ENCODE data around the gene SPATA21. TPM values are rescaled to one million over a fixed set of nuclear protein-coding genes. Genes with fewer than 3 reads are reported as not detected.
A peak's percentile ranks its signal among the peaks of the same experiment; 100 is the strongest.

Gene SPATA21
- total and polyA plus RNA-seq, 7 experiments from 2014 or later: not detected

- POLR2A ChIA-PET: interaction anchor here (1.3 kb wide), 2 partner anchors 10 to 23 kb away, joined by 3 read pairs; no protein-coding TSS in a partner anchor
These were observed 51.4 kb downstream of the SPATA21 start for GRCh38 chr1:16385659-16386453.

GRCh38 chr1:16383888-16384287 lies 53.3 kb downstream of the SPATA21 start:
- ChIA-PET POLR2A (no interaction called here), CTCF (no interaction called here)
- peaks cover 53 to 82% (median 68%) of the 10 kb centered on the region in 7 donors for H3K4me1 Mint-ChIP-seq
- H3K9me3 Mint-ChIP-seq: no peaks in the 10 kb centered on the region
- Histone ChIP-seq H3K9me3 (ENCODE audit: control insufficient read depth in 2 of 3, low read length in 3 of 3) (no peaks in the 10 kb centered on the region), H3K4me3 (ENCODE audit: low read length) (no peak overlapping the region), H3K27me3 (ENCODE audit: control insufficient read depth in 2 of 2, insufficient read depth in 2 of 2, low read length in 2 of 2) (no peaks in the 10 kb centered on the region), H3K36me3 (ENCODE audit: control insufficient read depth in 2 of 3, insufficient read depth in 3 of 3, low read length in 3 of 3) (no peaks in the 10 kb centered on the region), H3K4me1 (ENCODE audit: control insufficient read depth in 2 of 2, insufficient read depth in 2 of 2, low read length in 2 of 2) (peaks cover 22 to 34% of the 10 kb centered on the region in 2 donors), H3K27ac (ENCODE audit: low read depth, low read length) (peak overlapping the region; percentile 55)
- DNase-seq (no peak), ATAC-seq (no peak)
- H3K4me3 Mint-ChIP-seq: peak overlapping the region in 7 of 10 donors; percentile 6 to 76 (median 49)
- intact Hi-C loops (cut with micrococcal nuclease): no loop called here
- peak overlapping the region in 7 of 9 donors; percentile 53 to 88 (median 66) for H3K27ac Mint-ChIP-seq
- no peaks in the 10 kb centered on the region for H3K27me3 Mint-ChIP-seq
- peaks cover 0 to 12% (median 8%) of the 10 kb centered on the region in 5 donors for H3K36me3 Mint-ChIP-seq

More at GRCh38 chr1:16385659-16386453, 51.4 kb downstream of the SPATA21 start:
- Mint-ChIP-seq H3K27me3 (no peaks in the 10 kb centered on the region), H3K4me1 (peaks cover 57 to 83% (median 68%) of the 10 kb centered on the region in 7 donors), H3K36me3 (peaks cover 0 to 16% (median 8%) of the 10 kb centered on the region in 5 donors), H3K4me3 (peak overlapping the region; percentile 63 to 84 (median 76)), H3K9me3 (no peaks in the 10 kb centered on the region), H3K27ac (peak overlapping the region; percentile 20 to 91 (median 65))
- CTCF ChIA-PET: no interaction called here
- Histone ChIP-seq H3K27me3 (ENCODE audit: control insufficient read depth in 2 of 2, insufficient read depth in 2 of 2, low read length in 2 of 2) (no peaks in the 10 kb centered on the region), H3K4me3 (ENCODE audit: low read length) (no peak overlapping the region), H3K27ac (ENCODE audit: low read depth, low read length) (peak overlapping the region; percentile 54), H3K36me3 (ENCODE audit: control insufficient read depth in 2 of 3, insufficient read depth in 3 of 3, low read length in 3 of 3) (no peaks in the 10 kb centered on the region), H3K4me1 (ENCODE audit: control insufficient read depth in 2 of 2, insufficient read depth in 2 of 2, low read length in 2 of 2) (peaks cover 22 to 44% of the 10 kb centered on the region in 2 donors), H3K9me3 (ENCODE audit: control insufficient read depth in 2 of 3, low read length in 3 of 3) (no peaks in the 10 kb centered on the region)
- no peak for DNase-seq
- intact Hi-C loops (cut with micrococcal nuclease): loop anchor here in 1 of 2 donors (5.0 kb wide), 2 partner anchors 36 to 56 kb away; partner anchors contain the start of gene NECAP2
- ATAC-seq: no peak

- Histone ChIP-seq H3K27ac (ENCODE audit: low read depth, low read length) (no peak overlapping the region), H3K36me3 (ENCODE audit: control insufficient read depth in 2 of 3, insufficient read depth in 3 of 3, low read length in 3 of 3) (no peaks in the 10 kb centered on the region), H3K4me1 (ENCODE audit: control insufficient read depth in 2 of 2, insufficient read depth in 2 of 2, low read length in 2 of 2) (peaks cover 15% of the 10 kb centered on the region in 2 donors), H3K27me3 (ENCODE audit: control insufficient read depth in 2 of 2, insufficient read depth in 2 of 2, low read length in 2 of 2) (no peaks in the 10 kb centered on the region), H3K4me3 (ENCODE audit: low read length) (no peak overlapping the region), H3K9me3 (ENCODE audit: control insufficient read depth in 2 of 3, low read length in 3 of 3) (no peaks in the 10 kb centered on the region)
- H3K36me3 Mint-ChIP-seq: peaks cover 0 to 12% (median 8%) of the 10 kb centered on the region in 5 donors
- peak overlapping the region in 1 of 9 donors; percentile 67 for H3K27ac Mint-ChIP-seq
- H3K9me3 Mint-ChIP-seq: no peaks in the 10 kb centered on the region
- DNase-seq (no peak), ATAC-seq (no peak)
- CTCF ChIA-PET: no interaction called here
- POLR2A ChIA-PET: interaction anchor here (0.6 to 2.0 kb wide), 3 partner anchors 9 to 56 kb away, joined by 4 to 8 read pairs (median 7); partner anchors contain the start of gene SZRD1
- intact Hi-C loops (cut with micrococcal nuclease): no loop called here
- peaks cover 47 to 84% (median 63%) of the 10 kb centered on the region in 7 donors for H3K4me1 Mint-ChIP-seq
- H3K4me3 Mint-ChIP-seq: no peak overlapping the region
- no peaks in the 10 kb centered on the region for H3K27me3 Mint-ChIP-seq
These were observed 56.4 kb downstream of the SPATA21 start for GRCh38 chr1:16380868-16381267.

GRCh38 chr1:16378443-16378842 lies 58.8 kb downstream of the SPATA21 start:
- Mint-ChIP-seq H3K27ac (no peak overlapping the region), H3K9me3 (no peaks in the 10 kb centered on the region), H3K36me3 (peaks cover 0 to 17% (median 8%) of the 10 kb centered on the region in 5 donors), H3K4me3 (no peak overlapping the region), H3K4me1 (peaks cover 44 to 86% (median 64%) of the 10 kb centered on the region in 7 donors), H3K27me3 (no peaks in the 10 kb centered on the region)
- H3K27ac ChIP-seq (ENCODE audit: low read depth, low read length): no peak overlapping the region
- peaks cover 14 to 17% of the 10 kb centered on the region in 2 donors for H3K4me1 ChIP-seq (ENCODE audit: control insufficient read depth in 2 of 2, insufficient read depth in 2 of 2, low read length in 2 of 2)
- H3K9me3 ChIP-seq (ENCODE audit: control insufficient read depth in 2 of 3, low read length in 3 of 3): no peaks in the 10 kb centered on the region
- POLR2A ChIA-PET: interaction anchor here (0.6 kb wide), 1 partner anchor 1151 kb away, joined by 3 read pairs; no protein-coding TSS in a partner anchor
- no peak for DNase-seq
- CTCF ChIA-PET: no interaction called here
- intact Hi-C loops (cut with micrococcal nuclease): no loop called here
- no peaks in the 10 kb centered on the region for H3K27me3 ChIP-seq (ENCODE audit: control insufficient read depth in 2 of 2, insufficient read depth in 2 of 2, low read length in 2 of 2)
- H3K36me3 ChIP-seq (ENCODE audit: control insufficient read depth in 2 of 3, insufficient read depth in 3 of 3, low read length in 3 of 3): peaks cover 0 to 6% (median 0%) of the 10 kb centered on the region in 3 experiments
- no peak for ATAC-seq
- H3K4me3 ChIP-seq (ENCODE audit: low read length): no peak overlapping the region

GRCh38 chr1:16376971-16377370 lies 60.3 kb downstream of the SPATA21 start:
- Histone ChIP-seq H3K4me3 (ENCODE audit: low read length) (no peak overlapping the region), H3K9me3 (ENCODE audit: control insufficient read depth in 2 of 3, low read length in 3 of 3) (no peaks in the 10 kb centered on the region), H3K27me3 (ENCODE audit: control insufficient read depth in 2 of 2, insufficient read depth in 2 of 2, low read length in 2 of 2) (no peaks in the 10 kb centered on the region), H3K27ac (ENCODE audit: low read depth, low read length) (no peak overlapping the region), H3K4me1 (ENCODE audit: control insufficient read depth in 2 of 2, insufficient read depth in 2 of 2, low read length in 2 of 2) (peaks cover 20 to 21% of the 10 kb centered on the region in 2 donors), H3K36me3 (ENCODE audit: control insufficient read depth in 2 of 3, insufficient read depth in 3 of 3, low read length in 3 of 3) (peaks cover 0 to 6% (median 5%) of the 10 kb centered on the region in 3 experiments)
- H3K4me3 Mint-ChIP-seq: peak overlapping the region in 5 of 10 donors; percentile 19 to 52 (median 44)
- peaks cover 4 to 18% (median 11%) of the 10 kb centered on the region in 5 donors for H3K36me3 Mint-ChIP-seq
- ChIA-PET CTCF (interaction anchor here (0.9 kb wide), 1 partner anchor 13 kb away, joined by 4 read pairs; no protein-coding TSS in a partner anchor), POLR2A (interaction anchor here (0.7 to 0.9 kb wide), 2 partner anchors 22 to 25 kb away, joined by 3 to 5 read pairs; partner anchors contain the start of gene FBXO42)
- DNase-seq (no peak), ATAC-seq (no peak)
- intact Hi-C loops (cut with micrococcal nuclease): no loop called here
- peaks cover 49 to 86% (median 71%) of the 10 kb centered on the region in 7 donors for H3K4me1 Mint-ChIP-seq
- no peaks in the 10 kb centered on the region for H3K27me3 Mint-ChIP-seq
- no peaks in the 10 kb centered on the region for H3K9me3 Mint-ChIP-seq
- H3K27ac Mint-ChIP-seq: peak overlapping the region in 5 of 9 donors; percentile 54 to 69 (median 58)

- Mint-ChIP-seq H3K36me3 (peaks cover 4 to 17% (median 11%) of the 10 kb centered on the region in 5 donors), H3K9me3 (no peaks in the 10 kb centered on the region), H3K4me1 (peaks cover 59 to 88% (median 72%) of the 10 kb centered on the region in 7 donors), H3K27ac (peak overlapping the region in 5 of 9 donors; percentile 34 to 78 (median 55)), H3K4me3 (peak overlapping the region in 8 of 10 donors; percentile 23 to 64 (median 36)), H3K27me3 (no peaks in the 10 kb centered on the region)
- Histone ChIP-seq H3K27ac (ENCODE audit: low read depth, low read length) (peak overlapping the region; percentile 4), H3K36me3 (ENCODE audit: control insufficient read depth in 2 of 3, insufficient read depth in 3 of 3, low read length in 3 of 3) (peaks cover 0 to 6% (median 5%) of the 10 kb centered on the region in 3 experiments), H3K9me3 (ENCODE audit: control insufficient read depth in 2 of 3, low read length in 3 of 3) (no peaks in the 10 kb centered on the region), H3K4me1 (ENCODE audit: control insufficient read depth in 2 of 2, insufficient read depth in 2 of 2, low read length in 2 of 2) (peaks cover 24 to 26% of the 10 kb centered on the region in 2 donors), H3K27me3 (ENCODE audit: control insufficient read depth in 2 of 2, insufficient read depth in 2 of 2, low read length in 2 of 2) (no peaks in the 10 kb centered on the region), H3K4me3 (ENCODE audit: low read length) (no peak overlapping the region)
- ATAC-seq (no peak), DNase-seq (no peak)
- CTCF ChIA-PET: interaction anchor here (0.9 kb wide), 1 partner anchor 12 kb away, joined by 4 read pairs; no protein-coding TSS in a partner anchor
- intact Hi-C loops (cut with micrococcal nuclease): no loop called here
- POLR2A ChIA-PET: interaction anchor here (0.6 to 1.3 kb wide), 5 partner anchors 9 to 53 kb away, joined by 3 to 4 read pairs (median 3); partner anchors contain the start of genes FBXO42 and SZRD1
These were observed 61.5 kb downstream of the SPATA21 start for GRCh38 chr1:16375521-16376340.

Measured in naive thymus-derived CD4-positive, alpha-beta T cell (primary cell).